Activated CD4-positive, CD25-positive, alpha-beta regulatory T cell (primary cell): ENCODE data around the gene BACH2.

Source experiments
- DNase-seq, 4 experiments: peaks; one replicate each; lab custom pipeline; 2025; lab: John Stamatoyannopoulos, UW

Gene BACH2

GRCh38 chr6:89966913-89967312 lies 329.7 kb downstream of the BACH2 start:
- DNase-seq: no peak

GRCh38 chr6:89966228-89966544 lies 330.5 kb downstream of the BACH2 start:
- DNase-seq: no peak

- DNase-seq: no peak
Observed at GRCh38 chr6:89965441-89966227, 331.0 kb downstream of the BACH2 start.

GRCh38 chr6:89963391-89963790 lies 333.3 kb downstream of the BACH2 start:
- DNase-seq: no peak

GRCh38 chr6:89961481-89961880 lies 335.2 kb downstream of the BACH2 start:
- no peak for DNase-seq

GRCh38 chr6:89959883-89960282 lies 336.8 kb downstream of the BACH2 start:
- DNase-seq: no peak

GRCh38 chr6:89956182-89956581 lies 340.5 kb downstream of the BACH2 start:
- no peak for DNase-seq

GRCh38 chr6:89955364-89955763 lies 341.3 kb downstream of the BACH2 start:
- DNase-seq: no peak

GRCh38 chr6:89954721-89955148 lies 341.9 kb downstream of the BACH2 start:
- DNase-seq: no peak

GRCh38 chr6:89952686-89953085 lies 344.0 kb downstream of the BACH2 start:
- peak in 2 of 4 experiments; percentile 8 to 13 for DNase-seq

- DNase-seq: no peak
Observed at GRCh38 chr6:89952105-89952671, 344.5 kb downstream of the BACH2 start.

- no peak for DNase-seq
Observed at GRCh38 chr6:89951574-89952104, 345.0 kb downstream of the BACH2 start.

GRCh38 chr6:89950879-89951391 lies 345.7 kb downstream of the BACH2 start:
- no peak for DNase-seq

- DNase-seq: no peak
Observed at GRCh38 chr6:89950446-89950845, 346.2 kb downstream of the BACH2 start.

GRCh38 chr6:89948876-89949275 lies 347.8 kb downstream of the BACH2 start:
- DNase-seq: no peak

- no peak for DNase-seq
Observed at GRCh38 chr6:89944826-89945407, 351.7 kb downstream of the BACH2 start.

GRCh38 chr6:89944181-89944755 lies 352.4 kb downstream of the BACH2 start:
- no peak for DNase-seq

- no peak for DNase-seq
Observed at GRCh38 chr6:89942601-89943000, 354.0 kb downstream of the BACH2 start.

- DNase-seq: no peak
Observed at GRCh38 chr6:89941763-89942497, 354.7 kb downstream of the BACH2 start.

GRCh38 chr6:89941031-89941762 lies 355.4 kb downstream of the BACH2 start:
- no peak for DNase-seq
